ENCODE data around the gene KIAA0319L.

GRCh38 chr1:35569936-35570335 is 12.7 kb upstream of the KIAA0319L start:
- TF ChIP-seq POLR2A (IDR thresholded peaks at IDR 0.05): no peak
- TF ChIP-seq CTCF (IDR thresholded peaks at IDR 0.05): no peak

All from testis (tissue), 2 donors.